ENCODE results near the gene CFAP97D2.

DNA sequence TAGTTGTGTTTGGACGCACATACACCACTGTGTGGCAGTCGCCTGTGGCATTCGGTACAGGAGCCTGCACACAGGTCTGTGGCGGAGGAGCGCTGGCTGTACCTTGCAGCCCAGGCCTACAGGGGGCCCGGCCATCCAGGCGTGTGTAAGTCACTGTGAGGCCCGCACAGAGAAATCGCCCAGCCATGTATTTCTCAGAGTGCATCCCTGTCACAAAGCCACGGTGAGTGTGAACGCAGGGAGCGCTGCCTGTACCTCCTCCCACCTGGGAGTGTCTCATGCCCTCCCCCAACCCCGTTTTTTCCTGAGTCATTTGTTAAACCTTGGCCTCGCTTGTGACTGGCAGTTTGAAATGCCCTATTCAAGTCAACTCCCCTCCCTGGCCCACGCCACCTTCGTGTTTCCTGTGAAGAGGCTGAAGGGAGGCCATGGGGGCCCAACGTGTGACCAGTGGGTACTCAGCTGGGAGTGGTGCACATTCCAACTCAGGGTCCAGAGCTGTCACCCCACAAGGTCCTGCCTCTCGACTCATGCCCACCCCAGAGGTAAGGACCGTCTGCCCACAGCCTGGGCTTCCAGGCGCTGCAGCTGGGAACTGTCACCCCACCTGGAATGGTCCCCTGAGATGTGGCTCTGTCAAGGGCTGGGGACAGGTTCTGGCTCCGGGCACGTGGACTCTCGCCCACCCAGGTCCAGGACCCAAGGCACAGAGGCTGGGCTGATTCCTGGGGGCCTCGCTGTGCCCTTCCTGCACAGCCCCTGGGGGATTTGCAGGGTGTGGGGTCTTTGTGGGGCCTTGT, 35.1 kb upstream of the CFAP97D2 start:
- TF ChIP-seq POLR2AphosphoS5 (IDR thresholded peaks at IDR 0.05; ENCODE audit: borderline replicate concordance, low read depth, low read length) (no peak), EZH2 (IDR thresholded peaks at IDR 0.05) (no peak)

Measured in SK-N-MC (cell line).